CD14-positive monocyte (primary cell): ENCODE results near the gene SERPINA1. TPM values are rescaled to one million over a fixed set of nuclear protein-coding genes. Genes with fewer than 3 reads are reported as not detected.

Experiments used
- DNase-seq, 3 donors: peaks; one replicate each; pipeline ENCODE4 v3.0.0-alpha.2; 2011 to 2022
- H2AFZ ChIP-seq: 2 replicates; pipeline ENCODE4 v1.6.0; 2012; ENCODE audit warnings: mild to moderate bottlenecking, low read depth, low read length, inconsistent platforms; ENCODE audit not compliant: insufficient read depth, poor library complexity, severe bottlenecking
- H3K27ac ChIP-seq, 2 donors: 1 replicate in 1 of 2; 2 replicates in 1 of 2; pipeline ENCODE4 v1.5.1; 2012 to 2013; ENCODE audit warnings: low read length in 2 of 2, control low read depth in 1 of 2, inconsistent platforms in 1 of 2, low read depth in 1 of 2, mild to moderate bottlenecking in 1 of 2
- H3K27me3 ChIP-seq, 2 donors: one replicate each; pipeline versions ENCODE4 v1.6.0 to v1.6.1; 2011 to 2013; ENCODE audit warnings: low read length in 2 of 2; ENCODE audit not compliant: control insufficient read depth in 2 of 2, insufficient read depth in 2 of 2
- H3K36me3 ChIP-seq, 2 donors: replicated peaks in 1 of 2; 1 replicate in 1 of 2; 2 replicates in 1 of 2; pipeline versions ENCODE4 v1.5.1 to v1.6.1; 2012 to 2013; ENCODE audit warnings: low read length in 2 of 2, control low read depth in 1 of 2, inconsistent platforms in 1 of 2, mild to moderate bottlenecking in 1 of 2; ENCODE audit not compliant: insufficient read depth in 2 of 2, control insufficient read depth in 1 of 2
- H3K4me1 ChIP-seq, 2 donors: 1 replicate in 1 of 2; 2 replicates in 1 of 2; pipeline versions ENCODE4 v1.5.1 to v1.6.1; 2012 to 2013; ENCODE audit warnings: low read length in 2 of 2, control low read depth in 1 of 2, inconsistent platforms in 1 of 2, mild to moderate bottlenecking in 1 of 2, moderate library complexity in 1 of 2; ENCODE audit not compliant: insufficient read depth in 2 of 2, control insufficient read depth in 1 of 2
- H3K4me2 ChIP-seq: replicated peaks from 2 replicates; pipeline ENCODE3; 2012; ENCODE audit warnings: low read length, moderate library complexity, mild to moderate bottlenecking; ENCODE audit not compliant: poor library complexity, severe bottlenecking; ENCODE audit errors: extremely low read depth
- H3K4me3 ChIP-seq, 3 experiments: fragments of 200-600 bp in 1 of 3; sonication (generic) in 1 of 3; replicated peaks in 1 of 3; 1 replicate in 2 of 3; 2 replicates in 1 of 3; pipeline ENCODE4 v1.5.1; 2011 to 2013; ENCODE audit warnings: low read length in 3 of 3, mild to moderate bottlenecking in 3 of 3, control low read depth in 2 of 3, low read depth in 2 of 3, inconsistent platforms in 1 of 3, moderate library complexity in 1 of 3
- H3K79me2 ChIP-seq: 2 replicates; pipeline ENCODE4 v1.6.0; 2012; ENCODE audit warnings: mild to moderate bottlenecking, control low read depth, inconsistent platforms, low read length, moderate library complexity; ENCODE audit not compliant: insufficient read depth
- H3K9ac ChIP-seq: 2 replicates; pipeline ENCODE4 v1.6.0; 2017; ENCODE audit warnings: low read length, mild to moderate bottlenecking; ENCODE audit not compliant: insufficient read depth, poor library complexity, severe bottlenecking
- H3K9me3 ChIP-seq, 2 donors: replicated peaks in 1 of 2; 1 replicate in 1 of 2; 2 replicates in 1 of 2; pipeline versions ENCODE4 v1.5.1 to v1.6.1; 2012 to 2013; ENCODE audit warnings: low read length in 2 of 2, control low read depth in 1 of 2; ENCODE audit not compliant: control insufficient read depth in 1 of 2, insufficient read depth in 1 of 2
- H4K20me1 ChIP-seq: 2 replicates; pipeline ENCODE4 v1.6.0; 2012; ENCODE audit warnings: mild to moderate bottlenecking, low read length, control low read depth, moderate library complexity; ENCODE audit not compliant: insufficient read depth
- H3K27ac Mint-ChIP-seq, 7 donors: one replicate each; pipeline ENCODE4 v1.8.0; 2020; ENCODE audit warnings: mild to moderate bottlenecking in 7 of 7, mixed read lengths in 7 of 7, moderate library complexity in 6 of 7, inconsistent platforms in 2 of 7
- H3K27me3 Mint-ChIP-seq, 3 donors: one replicate each; pipeline ENCODE4 v1.8.0; 2021 to 2022; ENCODE audit warnings: low read depth in 3 of 3, mild to moderate bottlenecking in 3 of 3, mixed read lengths in 3 of 3, moderate library complexity in 3 of 3, inconsistent platforms in 1 of 3
- H3K36me3 Mint-ChIP-seq, 2 donors: one replicate each; pipeline ENCODE4 v1.8.0; 2020; ENCODE audit warnings: mixed read lengths in 2 of 2, inconsistent platforms in 1 of 2, mild to moderate bottlenecking in 1 of 2
- H3K4me1 Mint-ChIP-seq: one replicate; pipeline ENCODE4 v1.8.0; 2020; ENCODE audit warnings: mild to moderate bottlenecking, mixed read lengths
- H3K4me3 Mint-ChIP-seq, 2 donors: one replicate each; pipeline ENCODE4 v1.8.0; 2020; ENCODE audit warnings: mild to moderate bottlenecking in 2 of 2, mixed read lengths in 2 of 2, moderate library complexity in 1 of 2
- H3K9me3 Mint-ChIP-seq, 7 donors: one replicate each; pipeline ENCODE4 v1.8.0; 2020 to 2022; ENCODE audit warnings: mixed read lengths in 7 of 7, mild to moderate bottlenecking in 6 of 7, moderate library complexity in 6 of 7, inconsistent platforms in 2 of 7
- WGBS: methylation state at CpG from one replicate; pipeline ENCODE4 v1.1.5; 2013; ENCODE audit warnings: missing lambda C conversion rate; ENCODE audit not compliant: insufficient coverage; 5-methylcytosine and 5-hydroxymethylcytosine counted together
- intact Hi-C, 2 donors: fragments of 100-400 bp; cut with micrococcal nuclease; formaldehyde crosslinking; loops; one replicate each; pipeline versions ENCODE4 v1.15.0 to v1.15.1; 2023
- polyA plus RNA-seq, 3 donors: library from polyadenylated mRNA; depleted of rRNA in 1 of 3; unstranded in 2 of 3; stranded (reverse) in 1 of 3; fragments of 300-500 nt in 2 of 3; fragments of >200 nt in 1 of 3; fragmentation: Illumina TruSeq in 2 of 3; gene quantifications; 1 replicate in 2 of 3; 2 replicates in 1 of 3; pipeline ENCODE4 v1.2.3, GENCODE V29; 2012 to 2021
- TF ChIP-seq, protein P1 (sequence below): fragments of 200-600 bp; IDR thresholded peaks from one replicate; pipeline ENCODE4 v1.8.0; 2022; ENCODE audit warnings: antibody characterized with exemption, mild to moderate bottlenecking

SERPINA1 gene
- polyA plus RNA-seq, 3 donors = 1,278 to 2,075 (median 2,042) TPM

- Histone ChIP-seq H4K20me1 (no peaks in the 10 kb centered on the region), H3K4me1 (peaks cover 11 to 14% of the 10 kb centered on the region in 2 donors), H3K9me3 (no peaks in the 10 kb centered on the region), H3K27ac (no peak overlapping the region), H3K9ac (no peak overlapping the region), H3K27me3 (peaks cover 9 to 36% of the 10 kb centered on the region in 2 donors), H3K36me3 (no peaks in the 10 kb centered on the region), H3K4me2 (no peak overlapping the region), H3K79me2 (no peaks in the 10 kb centered on the region), H2AFZ (no peak overlapping the region), H3K4me3 (no peak overlapping the region)
- no peak for DNase-seq
- WGBS = 76% methylated on average over 3 of the region's 3 CpGs
- TF ChIP-seq, protein P1, sequence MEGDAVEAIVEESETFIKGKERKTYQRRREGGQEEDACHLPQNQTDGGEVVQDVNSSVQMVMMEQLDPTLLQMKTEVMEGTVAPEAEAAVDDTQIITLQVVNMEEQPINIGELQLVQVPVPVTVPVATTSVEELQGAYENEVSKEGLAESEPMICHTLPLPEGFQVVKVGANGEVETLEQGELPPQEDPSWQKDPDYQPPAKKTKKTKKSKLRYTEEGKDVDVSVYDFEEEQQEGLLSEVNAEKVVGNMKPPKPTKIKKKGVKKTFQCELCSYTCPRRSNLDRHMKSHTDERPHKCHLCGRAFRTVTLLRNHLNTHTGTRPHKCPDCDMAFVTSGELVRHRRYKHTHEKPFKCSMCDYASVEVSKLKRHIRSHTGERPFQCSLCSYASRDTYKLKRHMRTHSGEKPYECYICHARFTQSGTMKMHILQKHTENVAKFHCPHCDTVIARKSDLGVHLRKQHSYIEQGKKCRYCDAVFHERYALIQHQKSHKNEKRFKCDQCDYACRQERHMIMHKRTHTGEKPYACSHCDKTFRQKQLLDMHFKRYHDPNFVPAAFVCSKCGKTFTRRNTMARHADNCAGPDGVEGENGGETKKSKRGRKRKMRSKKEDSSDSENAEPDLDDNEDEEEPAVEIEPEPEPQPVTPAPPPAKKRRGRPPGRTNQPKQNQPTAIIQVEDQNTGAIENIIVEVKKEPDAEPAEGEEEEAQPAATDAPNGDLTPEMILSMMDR = no peak
- Mint-ChIP-seq H3K27me3 (peaks cover 18 to 31% (median 26%) of the 10 kb centered on the region in 3 donors), H3K27ac (peak overlapping the region in 1 of 7 donors; percentile 69), H3K4me3 (peak overlapping the region in 1 of 2 donors; percentile 46), H3K9me3 (peaks cover 0 to 5% (median 2%) of the 10 kb centered on the region in 7 donors), H3K4me1 (peaks cover 24% of the 10 kb centered on the region), H3K36me3 (no peaks in the 10 kb centered on the region)
- intact Hi-C loops = no loop called here
These were observed 36.0 kb upstream of the SERPINA1 start for GRCh38 chr14:94424371-94424770.

DNA sequence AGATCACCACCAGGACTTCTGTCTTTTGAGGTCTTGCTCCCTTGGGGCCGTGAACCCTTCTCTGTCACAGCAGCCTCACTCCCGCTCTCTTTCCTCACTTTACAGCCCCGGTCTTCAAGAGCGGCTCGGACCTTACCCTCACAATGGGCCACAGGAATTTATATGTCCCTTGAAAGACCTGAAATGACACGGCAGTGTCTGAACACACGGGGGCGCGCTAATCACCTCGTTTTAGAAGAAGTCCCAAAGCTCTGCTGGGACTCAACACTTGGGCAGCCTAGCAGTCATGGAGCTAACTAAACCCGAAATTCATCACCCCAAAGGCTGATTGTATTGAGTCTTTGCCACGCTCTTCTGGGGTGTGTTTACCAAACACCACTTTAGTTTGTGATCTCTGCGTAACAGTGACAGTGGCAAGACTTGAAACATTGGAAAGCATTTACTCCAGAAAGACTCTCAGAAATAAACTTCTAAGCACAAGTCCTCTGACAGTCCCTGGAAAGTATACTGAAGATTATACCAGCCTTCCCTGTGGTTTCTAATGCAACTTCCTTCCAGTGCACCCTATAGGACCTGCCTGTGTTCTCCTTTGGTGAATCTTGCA, 35.2 kb upstream of the SERPINA1 start:
- Mint-ChIP-seq H3K9me3 (peaks cover 0 to 5% (median 3%) of the 10 kb centered on the region in 7 donors), H3K27ac (peak overlapping the region in 4 of 7 donors; percentile 33 to 71 (median 56)), H3K36me3 (no peaks in the 10 kb centered on the region), H3K4me1 (peaks cover 24% of the 10 kb centered on the region), H3K27me3 (peaks cover 17 to 25% (median 22%) of the 10 kb centered on the region in 3 donors), H3K4me3 (peak overlapping the region; percentile 64 to 85)
- peak overlapping the region; percentile 55 for H2AFZ ChIP-seq
- TF ChIP-seq, protein P1 = peak; percentile 73
- peaks cover 4 to 31% of the 10 kb centered on the region in 2 donors for H3K27me3 ChIP-seq
- intact Hi-C loops = no loop called here
- no peaks in the 10 kb centered on the region for H3K9me3 ChIP-seq
- H3K4me2 ChIP-seq = peak overlapping the region; percentile 44
- 6% methylated on average over 12 of the region's 13 CpGs for WGBS
- peaks cover 11 to 14% of the 10 kb centered on the region in 2 donors for H3K4me1 ChIP-seq
- no peaks in the 10 kb centered on the region for H4K20me1 ChIP-seq
- no peaks in the 10 kb centered on the region for H3K36me3 ChIP-seq
- peak overlapping the region in 1 of 3 experiments; percentile 19 for H3K4me3 ChIP-seq
- H3K9ac ChIP-seq = no peak overlapping the region
- H3K27ac ChIP-seq = no peak overlapping the region
- no peaks in the 10 kb centered on the region for H3K79me2 ChIP-seq
- peak; percentile 56 to 74 (median 71) for DNase-seq
